ENCODE data around the gene MRPS11. TPM values are rescaled to one million over a fixed set of nuclear protein-coding genes. Genes with fewer than 3 reads are reported as not detected.
A peak's percentile ranks its signal among the peaks of the same experiment; 100 is the strongest.

Gene MRPS11
- total RNA-seq: 10 to 100 TPM; 45.7 to 73.6 TPM

DNA sequence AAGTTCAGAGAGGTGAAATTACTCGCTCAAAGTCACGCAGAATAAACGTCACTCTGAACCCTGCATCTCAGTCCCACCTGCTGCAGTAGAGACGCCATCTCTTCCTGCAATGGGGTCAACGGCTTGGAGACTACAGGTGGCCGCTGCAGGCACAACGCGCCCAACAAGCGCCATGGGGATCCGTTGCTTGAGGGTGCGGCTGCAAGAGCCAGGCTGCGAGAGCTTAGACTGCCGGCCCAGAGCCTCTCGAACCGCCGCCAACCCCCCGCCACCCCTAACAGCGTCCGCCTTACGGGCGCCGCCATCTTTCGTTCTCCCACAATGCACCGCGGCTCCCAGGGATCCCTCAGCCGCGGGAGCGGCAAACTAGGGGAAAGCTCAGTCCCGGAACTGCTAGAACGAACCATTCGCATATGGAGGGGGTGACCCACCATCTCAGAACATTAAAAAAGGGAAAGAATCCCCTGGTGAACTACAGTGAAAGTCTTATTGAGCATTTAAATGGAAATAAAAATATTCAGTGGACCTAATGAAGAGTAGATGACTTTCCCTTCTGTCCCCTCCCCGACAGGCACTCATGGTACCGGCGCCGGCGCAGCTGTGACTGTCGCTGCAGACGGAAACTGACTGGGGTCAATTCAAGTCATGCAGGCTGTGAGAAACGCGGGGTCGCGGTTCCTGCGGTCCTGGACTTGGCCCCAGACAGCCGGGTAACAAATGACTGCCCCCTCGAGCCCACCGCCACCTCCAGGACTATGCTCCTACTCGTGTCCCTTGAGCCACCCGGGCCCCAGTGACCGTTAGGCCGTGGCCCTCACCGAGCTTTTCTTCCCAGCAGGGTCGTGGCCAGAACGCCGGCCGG lies at the start of gene MRPS11, which contains the start of gene MRPL46:
Gene MRPS11 (plus strand): TSS at position 636 of the 862 bp plus-strand sequence. CDS start 10 bp downstream, at position 646.
Gene MRPL46 (minus strand): TSS at position 316 of the 862 bp plus-strand sequence. CDS start 11 bp downstream, at position 305.
- H3K4me3 ChIP-seq: peak within 1 kb of the TSS; percentile 91
- H3K27me3 ChIP-seq: no peaks in the 10 kb centered on the region
- H3K36me3 ChIP-seq: no peaks in the 10 kb centered on the region
- peak within 1 kb of the TSS; percentile 72 for H3K27ac ChIP-seq
- peaks cover 7% of the 10 kb centered on the region for H3K4me1 ChIP-seq
- intact Hi-C loops (cut with DNase I): loop anchor here (5.0 kb wide), 1 partner anchor 150 kb away; no protein-coding TSS in a partner anchor
- peak; percentile 96 for DNase-seq
- TF ChIP-seq, protein P1, sequence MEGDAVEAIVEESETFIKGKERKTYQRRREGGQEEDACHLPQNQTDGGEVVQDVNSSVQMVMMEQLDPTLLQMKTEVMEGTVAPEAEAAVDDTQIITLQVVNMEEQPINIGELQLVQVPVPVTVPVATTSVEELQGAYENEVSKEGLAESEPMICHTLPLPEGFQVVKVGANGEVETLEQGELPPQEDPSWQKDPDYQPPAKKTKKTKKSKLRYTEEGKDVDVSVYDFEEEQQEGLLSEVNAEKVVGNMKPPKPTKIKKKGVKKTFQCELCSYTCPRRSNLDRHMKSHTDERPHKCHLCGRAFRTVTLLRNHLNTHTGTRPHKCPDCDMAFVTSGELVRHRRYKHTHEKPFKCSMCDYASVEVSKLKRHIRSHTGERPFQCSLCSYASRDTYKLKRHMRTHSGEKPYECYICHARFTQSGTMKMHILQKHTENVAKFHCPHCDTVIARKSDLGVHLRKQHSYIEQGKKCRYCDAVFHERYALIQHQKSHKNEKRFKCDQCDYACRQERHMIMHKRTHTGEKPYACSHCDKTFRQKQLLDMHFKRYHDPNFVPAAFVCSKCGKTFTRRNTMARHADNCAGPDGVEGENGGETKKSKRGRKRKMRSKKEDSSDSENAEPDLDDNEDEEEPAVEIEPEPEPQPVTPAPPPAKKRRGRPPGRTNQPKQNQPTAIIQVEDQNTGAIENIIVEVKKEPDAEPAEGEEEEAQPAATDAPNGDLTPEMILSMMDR (IDR thresholded peaks at IDR 0.05): no peak
- H3K9ac ChIP-seq (ENCODE audit: low read depth in 2 of 2, low read length in 2 of 2): peak within 1 kb of the TSS; percentile 82 to 87
- H3K9me3 ChIP-seq: no peaks in the 10 kb centered on the region

DNA sequence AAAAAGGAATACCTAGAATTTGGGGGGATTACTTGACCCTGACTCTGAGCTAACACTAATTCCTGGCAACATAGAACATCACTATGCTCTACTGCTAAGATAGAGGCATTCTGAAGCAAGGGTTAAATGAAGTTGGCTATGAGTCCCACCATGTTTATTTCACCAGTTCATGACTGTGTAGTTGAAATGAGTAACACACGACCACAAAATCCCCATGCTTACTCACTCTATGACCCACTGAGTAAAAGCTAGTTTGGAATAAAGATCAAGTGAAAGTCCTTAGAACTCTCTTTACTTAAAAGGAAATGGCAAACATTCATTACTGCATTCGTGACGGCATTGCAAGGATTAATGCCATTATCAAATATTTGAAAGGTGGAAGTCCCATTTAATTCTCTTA lies 47.7 kb upstream of the MRPS11 start:
- DNase-seq: no peak
- no peaks in the 10 kb centered on the region for H3K4me1 ChIP-seq
- no peak overlapping the region for H3K27ac ChIP-seq
- intact Hi-C loops (cut with DNase I): no loop called here
- H3K4me3 ChIP-seq: no peak overlapping the region
- H3K27me3 ChIP-seq: no peaks in the 10 kb centered on the region
- no peak overlapping the region for H3K9ac ChIP-seq (ENCODE audit: low read depth in 2 of 2, low read length in 2 of 2)
- no peaks in the 10 kb centered on the region for H3K36me3 ChIP-seq
- TF ChIP-seq, protein P1 (IDR thresholded peaks at IDR 0.05): no peak
- no peaks in the 10 kb centered on the region for H3K9me3 ChIP-seq

DNA sequence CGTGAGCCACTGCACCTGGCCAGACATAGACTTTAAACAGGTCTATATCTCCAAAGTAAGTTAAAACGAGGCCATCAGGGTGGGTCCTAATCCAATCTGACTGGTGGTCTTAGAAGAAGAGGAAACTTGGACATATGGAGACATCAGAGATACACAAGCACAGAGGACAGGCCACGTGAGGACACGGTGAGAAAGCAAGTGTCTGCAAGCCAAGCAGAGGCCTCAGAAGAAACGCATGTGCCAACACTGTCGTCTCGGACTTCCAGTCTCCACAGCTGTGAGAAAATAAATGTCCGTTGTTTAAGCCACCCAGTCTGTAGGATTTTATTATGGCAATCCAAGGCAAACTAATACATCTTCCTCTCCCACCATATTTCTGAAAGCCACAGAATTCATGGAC lies 44.2 kb upstream of the MRPS11 start:
- H3K9me3 ChIP-seq: no peaks in the 10 kb centered on the region
- intact Hi-C loops (cut with DNase I): no loop called here
- no peak for DNase-seq
- no peak overlapping the region for H3K4me3 ChIP-seq
- no peaks in the 10 kb centered on the region for H3K36me3 ChIP-seq
- no peaks in the 10 kb centered on the region for H3K4me1 ChIP-seq
- H3K27me3 ChIP-seq: no peaks in the 10 kb centered on the region
- H3K27ac ChIP-seq: no peak overlapping the region
- no peak overlapping the region for H3K9ac ChIP-seq (ENCODE audit: low read depth in 2 of 2, low read length in 2 of 2)
- TF ChIP-seq, protein P1 (IDR thresholded peaks at IDR 0.05): no peak

DNA sequence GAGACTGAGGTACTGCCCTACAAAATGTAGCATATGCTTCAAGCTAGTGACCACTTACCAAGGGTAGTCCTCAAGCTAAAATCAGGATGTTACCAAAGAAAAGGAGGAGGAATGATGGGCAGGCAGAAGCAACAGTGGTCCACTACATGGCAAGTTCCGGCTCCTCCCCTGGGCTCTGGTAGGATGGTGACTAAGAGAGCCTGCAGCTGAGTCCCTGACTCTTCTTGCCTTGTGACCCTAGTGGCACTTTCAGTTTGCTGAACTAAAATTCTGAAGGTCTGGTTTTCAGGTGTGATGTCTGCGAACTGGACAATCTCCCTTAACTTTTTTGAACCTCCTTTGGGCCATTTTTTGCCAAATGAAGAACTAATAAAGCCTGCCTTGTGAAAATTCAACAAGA lies 41.2 kb upstream of the MRPS11 start:
- H3K27me3 ChIP-seq: no peaks in the 10 kb centered on the region
- no peaks in the 10 kb centered on the region for H3K36me3 ChIP-seq
- TF ChIP-seq, protein P1 (IDR thresholded peaks at IDR 0.05): no peak
- intact Hi-C loops (cut with DNase I): no loop called here
- no peak for DNase-seq
- no peak overlapping the region for H3K9ac ChIP-seq (ENCODE audit: low read depth in 2 of 2, low read length in 2 of 2)
- no peaks in the 10 kb centered on the region for H3K4me1 ChIP-seq
- H3K4me3 ChIP-seq: no peak overlapping the region
- no peaks in the 10 kb centered on the region for H3K9me3 ChIP-seq
- no peak overlapping the region for H3K27ac ChIP-seq

DNA sequence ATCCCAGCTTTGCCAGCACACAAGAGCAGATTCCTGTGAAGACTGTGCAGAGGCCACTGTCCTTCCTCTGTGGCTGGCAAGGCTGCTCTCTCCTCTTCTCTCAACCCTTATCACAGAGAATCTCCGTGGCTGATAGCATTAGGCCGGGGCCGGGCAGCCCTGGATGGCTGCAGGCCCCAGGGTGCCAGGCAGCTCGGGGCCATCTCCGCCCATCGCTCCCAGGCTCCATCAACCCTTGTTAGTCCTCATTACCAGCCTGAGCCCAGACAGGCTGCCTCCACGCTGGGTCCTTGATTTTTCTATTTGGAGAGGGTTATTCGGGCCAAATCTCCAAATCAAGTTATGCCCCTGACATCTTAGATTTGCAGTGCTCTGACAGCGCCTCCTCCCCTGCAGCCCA lies 39.5 kb upstream of the MRPS11 start:
- TF ChIP-seq, protein P1 (IDR thresholded peaks at IDR 0.05): no peak
- no peaks in the 10 kb centered on the region for H3K27me3 ChIP-seq

More for the DNA sequence above, 39.5 kb upstream of the MRPS11 start:
- H3K9ac ChIP-seq (ENCODE audit: low read depth in 2 of 2, low read length in 2 of 2): no peak overlapping the region
- no peak overlapping the region for H3K27ac ChIP-seq
- no peaks in the 10 kb centered on the region for H3K36me3 ChIP-seq
- intact Hi-C loops (cut with DNase I): no loop called here
- no peak for DNase-seq
- no peaks in the 10 kb centered on the region for H3K9me3 ChIP-seq
- H3K4me1 ChIP-seq: no peaks in the 10 kb centered on the region
- H3K4me3 ChIP-seq: no peak overlapping the region
